Breast epithelium (tissue), 3 donors: ENCODE results near the gene ASMTL.
"Not testable (repeated sequence)": the region's sequence is repeated elsewhere in the genome, so short reads cannot be mapped to it uniquely, and the experiment has no call there.

Source experiments
- CTCF ChIP-seq, 3 donors: fragments of 450-650 bp; IDR thresholded peaks; one replicate each; pipeline ENCODE4 v1.5.1; 2016 to 2017; ENCODE audit warnings: antibody characterized with exemption in 3 of 3, mild to moderate bottlenecking in 3 of 3, moderate library complexity in 3 of 3
- POLR2A ChIP-seq: fragments of 450-650 bp; IDR thresholded peaks from one replicate; pipeline ENCODE4 v1.6.1; 2016; ENCODE audit warnings: antibody characterized with exemption, mild to moderate bottlenecking, moderate library complexity
- POLR2AphosphoS5 ChIP-seq, 3 donors: sonication (generic); formaldehyde crosslinking; IDR thresholded peaks; one replicate each; pipeline ENCODE4 v1.6.1; 2017; ENCODE audit warnings: antibody characterized with exemption in 3 of 3

GRCh38 chrX:1405769-1406168 lies 46.9 kb downstream of the ASMTL start:
- not testable (repeated sequence) for TF ChIP-seq CTCF (IDR thresholded peaks at IDR 0.05); POLR2A; POLR2AphosphoS5 (IDR thresholded peaks at IDR 0.05)
